SK-N-SH treated with all-trans-retinoic acid at 6 μM for 48 hours (cell line): ENCODE results near the gene KAT7.

Source experiments
- ATAC-seq: fragments of 200-7000 bp; cut with Tn5 transposase; 3 replicates; pipeline ENCODE4 v1.9.1; 2020; ENCODE audit warnings: mild to moderate bottlenecking, moderate library complexity
- CREB5 ChIP-seq: fragments of 250-450 bp; sonication (Bioruptor Pico); IDR thresholded peaks from 2 replicates; pipeline ENCODE4 v1.5.1; 2020; ENCODE audit warnings: low read depth, mild to moderate bottlenecking, moderate library complexity
- CSDC2 ChIP-seq: fragments of 250-450 bp; sonication (Bioruptor Pico); IDR thresholded peaks from 2 replicates; pipeline ENCODE4 v1.5.0; 2020; ENCODE audit warnings: mild to moderate bottlenecking, moderate library complexity
- CSRNP3 ChIP-seq: fragments of 250-450 bp; sonication (Bioruptor Pico); IDR thresholded peaks from 2 replicates; pipeline ENCODE4 v1.5.1; 2021; ENCODE audit warnings: mild to moderate bottlenecking, moderate library complexity
- ESRRG ChIP-seq: fragments of 250-450 bp; sonication (Bioruptor Pico); IDR thresholded peaks from 2 replicates; pipeline ENCODE4 v1.6.1; 2021; ENCODE audit warnings: mild to moderate bottlenecking
- GLIS3 ChIP-seq: fragments of 250-450 bp; sonication (Bioruptor Pico); IDR thresholded peaks from 2 replicates; pipeline ENCODE4 v1.5.0; 2020; ENCODE audit warnings: mild to moderate bottlenecking, moderate library complexity
- ISL1 ChIP-seq: fragments of 250-450 bp; sonication (Bioruptor Pico); IDR thresholded peaks from 2 replicates; pipeline ENCODE4 v2.1.2; 2022; ENCODE audit warnings: mild to moderate bottlenecking, moderate library complexity
- OSR1 ChIP-seq: fragments of 250-450 bp; sonication (Bioruptor Pico); IDR thresholded peaks from 2 replicates; pipeline ENCODE4 v1.8.0; 2022; ENCODE audit warnings: moderate library complexity, mild to moderate bottlenecking, inconsistent platforms
- PATZ1 ChIP-seq: fragments of 250-450 bp; sonication (Bioruptor Pico); IDR thresholded peaks from 2 replicates; pipeline ENCODE4 v1.8.0; 2020; ENCODE audit warnings: mild to moderate bottlenecking, moderate library complexity, borderline replicate concordance
- POU6F1 ChIP-seq: fragments of 250-450 bp; sonication (Bioruptor Pico); IDR thresholded peaks from 2 replicates; pipeline ENCODE4 v1.8.0; 2021; ENCODE audit warnings: low read depth, mild to moderate bottlenecking, moderate library complexity, borderline replicate concordance
- RARB ChIP-seq: fragments of 250-450 bp; sonication (Bioruptor Pico); IDR thresholded peaks from 2 replicates; pipeline ENCODE4 v1.8.0; 2021; ENCODE audit warnings: mild to moderate bottlenecking, moderate library complexity
- SNAI2 ChIP-seq: fragments of 250-450 bp; sonication (Bioruptor Pico); IDR thresholded peaks from 2 replicates; pipeline ENCODE4 v1.5.0; 2020; ENCODE audit warnings: mild to moderate bottlenecking, moderate library complexity
- TCF4 ChIP-seq: fragments of 250-450 bp; sonication (Bioruptor Pico); IDR thresholded peaks from 2 replicates; pipeline ENCODE4 v1.8.0; 2021; ENCODE audit warnings: mild to moderate bottlenecking, moderate library complexity, borderline replicate concordance
- TOX ChIP-seq: fragments of 250-450 bp; sonication (Bioruptor Pico); IDR thresholded peaks from 2 replicates; pipeline ENCODE4 v1.8.0; 2021; ENCODE audit warnings: mild to moderate bottlenecking, moderate library complexity, borderline replicate concordance
- TSHZ2 ChIP-seq: fragments of 250-450 bp; sonication (Bioruptor Pico); IDR thresholded peaks from 2 replicates; pipeline ENCODE4 v1.5.0; 2020; ENCODE audit warnings: mild to moderate bottlenecking, moderate library complexity
- ZC3H10 ChIP-seq: fragments of 250-450 bp; sonication (Bioruptor Pico); IDR thresholded peaks from 2 replicates; pipeline ENCODE4 v1.5.1; 2021; ENCODE audit warnings: mild to moderate bottlenecking, moderate library complexity
- ZFP3 ChIP-seq: fragments of 250-450 bp; sonication (Bioruptor Pico); IDR thresholded peaks from 2 replicates; pipeline ENCODE4 v1.5.0; 2020; ENCODE audit warnings: mild to moderate bottlenecking, moderate library complexity
- ZFP30 ChIP-seq: fragments of 450-650 bp; formaldehyde crosslinking; IDR thresholded peaks from 2 replicates; pipeline ENCODE4 v1.5.0; 2022; ENCODE audit warnings: mild to moderate bottlenecking, moderate library complexity
- ZNF565 ChIP-seq: fragments of 450-650 bp; formaldehyde crosslinking; conservative IDR thresholded peaks from 2 replicates; pipeline ENCODE4 v1.5.0; 2020; ENCODE audit warnings: low read depth, mild to moderate bottlenecking, moderate library complexity
- ZNF70 ChIP-seq: fragments of 450-650 bp; formaldehyde crosslinking; IDR thresholded peaks from 2 replicates; pipeline ENCODE4 v1.5.0; 2020; ENCODE audit warnings: mild to moderate bottlenecking, moderate library complexity
- ZNF8 ChIP-seq: fragments of 450-650 bp; formaldehyde crosslinking; IDR thresholded peaks from 2 replicates; pipeline ENCODE4 v1.5.0; 2020; ENCODE audit warnings: mild to moderate bottlenecking, moderate library complexity

Gene KAT7

GRCh38 chr17:49872754-49873377, 84.4 kb downstream of the KAT7 start:
- no peak for ATAC-seq
- TF ChIP-seq ZNF8 (CRISPR knock-in tag) (no peak), ZC3H10 (no peak), ZFP30 (CRISPR knock-in tag) (no peak), ZNF70 (CRISPR knock-in tag) (no peak), CSRNP3 (CRISPR knock-in tag) (no peak), GLIS3 (no peak), ZNF565 (CRISPR knock-in tag) (no peak), POU6F1 (CRISPR knock-in tag) (no peak), TCF4 (CRISPR knock-in tag) (no peak), TSHZ2 (no peak), RARB (CRISPR knock-in tag) (no peak), CSDC2 (CRISPR knock-in tag) (no peak), PATZ1 (CRISPR knock-in tag) (no peak), TOX (no peak), ZFP3 (CRISPR knock-in tag) (no peak), ISL1 (no peak), CREB5 (CRISPR knock-in tag) (no peak)

- TF ChIP-seq SNAI2 (CRISPR knock-in tag): no peak
- TF ChIP-seq ZNF565 (CRISPR knock-in tag): no peak
- no peak for TF ChIP-seq ZNF70 (CRISPR knock-in tag)
- no peak for TF ChIP-seq TSHZ2
- TF ChIP-seq CREB5 (CRISPR knock-in tag): no peak
- no peak for TF ChIP-seq OSR1 (CRISPR knock-in tag)
- TF ChIP-seq ZC3H10: no peak
- TF ChIP-seq CSRNP3 (CRISPR knock-in tag): no peak
- TF ChIP-seq ISL1: no peak
- no peak for TF ChIP-seq ZFP3 (CRISPR knock-in tag)
- no peak for TF ChIP-seq ESRRG
- no peak for TF ChIP-seq GLIS3
These were observed 85.0 kb downstream of the KAT7 start for GRCh38 chr17:49873466-49873865.

More at GRCh38 chr17:49873466-49873865, 85.0 kb downstream of the KAT7 start:
- ATAC-seq: no peak
